Measurements from ENCODE around the gene MT1G.
A peak's percentile ranks its signal among the peaks of the same experiment; 100 is the strongest.

Gene MT1G

GRCh38 chr16:56617212-56618085, 50.4 kb downstream of the MT1G start:
- no peak overlapping the region for H4K8ac ChIP-seq (ENCODE audit: low read depth, low read length)
- no peak overlapping the region for H2BK15ac ChIP-seq (ENCODE audit: low read length)
- H3K18ac ChIP-seq (ENCODE audit: low read length) = peak overlapping the region; percentile 32
- H3K9ac ChIP-seq (ENCODE audit: low read depth, low read length, poor library complexity) = no peak overlapping the region
- H3K14ac ChIP-seq (ENCODE audit: low read length) = no peak overlapping the region
- H3K79me1 ChIP-seq (ENCODE audit: low read depth, low read length) = no peaks in the 10 kb centered on the region
- peak overlapping the region; percentile 36 for H3K4me2 ChIP-seq (ENCODE audit: insufficient read depth, low read length, poor library complexity, severe bottlenecking)
- no peak overlapping the region for H3K27ac ChIP-seq (replicated peaks; ENCODE audit: low read length)
- peaks cover 19 to 82% (median 53%) of the 10 kb centered on the region in 3 experiments for H3K27me3 ChIP-seq (ENCODE audit: control insufficient read depth in 3 of 3, insufficient read depth in 3 of 3, low read depth in 1 of 3, low read length in 3 of 3)
- peak overlapping the region in 1 of 2 donors; percentile 42 for H3K4me3 ChIP-seq (ENCODE audit: low read length in 2 of 2)
- no peak overlapping the region for H3K4ac ChIP-seq (ENCODE audit: low read length)
- no peak overlapping the region for H4K91ac ChIP-seq (ENCODE audit: low read depth, low read length, poor library complexity)
- peaks cover 0 to 5% of the 10 kb centered on the region in 2 donors for H3K4me1 ChIP-seq (ENCODE audit: control insufficient read depth in 2 of 2, insufficient read depth in 1 of 2, low read depth in 1 of 2, low read length in 2 of 2)
- H2BK120ac ChIP-seq (ENCODE audit: low read depth, low read length) = no peak overlapping the region
- no peak for DNase-seq (ENCODE audit: low spot score)
- no peak overlapping the region for H2BK5ac ChIP-seq (ENCODE audit: low read length)
- no peak overlapping the region for H2BK12ac ChIP-seq (ENCODE audit: low read length)
- H3K23ac ChIP-seq (ENCODE audit: low read depth, low read length, poor library complexity) = peak overlapping the region; percentile 3
- peak overlapping the region; percentile 78 for H2AFZ ChIP-seq (ENCODE audit: low read length)
- no peak overlapping the region for H2AK5ac ChIP-seq (ENCODE audit: low read depth, low read length)
- no CpG with 5 or more reads among the region's 41 CpGs for WGBS, 2 donors (ENCODE audit: extremely low coverage in 2 of 2, insufficient read length in 2 of 2, insufficient replicate concordance in 1 of 2)
- no peaks in the 10 kb centered on the region for H3K36me3 ChIP-seq (replicated peaks in 1 of 2; ENCODE audit: control insufficient read depth in 2 of 2, insufficient read depth in 2 of 2, low read length in 2 of 2)
- peaks cover 0 to 5% of the 10 kb centered on the region in 2 donors for H3K9me3 ChIP-seq (replicated peaks in 1 of 2; ENCODE audit: control insufficient read depth in 2 of 2, insufficient read depth in 1 of 2, low read depth in 1 of 2, low read length in 2 of 2)

Data from neuronal stem cell (in vitro differentiated cells).